Epithelial cell of esophagus (primary cell): Measurements from ENCODE around the gene PDE6C.
A peak's percentile ranks its signal among the peaks of the same experiment; 100 is the strongest.

ENCODE experiments used
- DNase-seq: peaks from one replicate; pipeline ENCODE4 v3.0.0; 2010; ENCODE audit warnings: low read depth
- H3K4me3 ChIP-seq: 2 replicates; pipeline ENCODE4 v1.5.1; 2011; ENCODE audit warnings: mild to moderate bottlenecking, low read length, control low read depth
- CTCF ChIP-seq: IDR thresholded peaks from 2 replicates; pipeline ENCODE4 v1.5.1; 2011; ENCODE audit warnings: low read depth, mild to moderate bottlenecking, low read length, control low read depth, inconsistent platforms; ENCODE audit not compliant: insufficient read depth; ENCODE audit errors: missing control alignments

PDE6C gene

GRCh38 chr10:93573051-93573909, 39.1 kb upstream of the PDE6C start:
- DNase-seq, result peak; percentile 62
- no peak overlapping the region for H3K4me3 ChIP-seq
- TF ChIP-seq CTCF, result no peak

GRCh38 chr10:93573924-93574323, 38.4 kb upstream of the PDE6C start:
- no peak for TF ChIP-seq CTCF
- no peak overlapping the region for H3K4me3 ChIP-seq
- no peak for DNase-seq

GRCh38 chr10:93576888-93577287, 35.4 kb upstream of the PDE6C start:
- no peak for DNase-seq
- no peak for TF ChIP-seq CTCF

GRCh38 chr10:93577565-93577964, 34.8 kb upstream of the PDE6C start:
- no peak for TF ChIP-seq CTCF
- no peak for DNase-seq
- no peak overlapping the region for H3K4me3 ChIP-seq

More at GRCh38 chr10:93576888-93577287, 35.4 kb upstream of the PDE6C start:
- H3K4me3 ChIP-seq, result no peak overlapping the region

- TF ChIP-seq CTCF, result no peak
- H3K4me3 ChIP-seq, result no peak overlapping the region
- DNase-seq, result peak; percentile 88
Observed at GRCh38 chr10:93579089-93579488, 33.2 kb upstream of the PDE6C start.

- H3K4me3 ChIP-seq, result no peak overlapping the region
- no peak for TF ChIP-seq CTCF
Observed at GRCh38 chr10:93579985-93580711, 32.2 kb upstream of the PDE6C start.

GRCh38 chr10:93580828-93581227, 31.5 kb upstream of the PDE6C start:
- TF ChIP-seq CTCF, result no peak
- no peak overlapping the region for H3K4me3 ChIP-seq
- DNase-seq, result no peak

More at GRCh38 chr10:93579985-93580711, 32.2 kb upstream of the PDE6C start:
- no peak for DNase-seq
